Measurements from ENCODE around the gene MRPL52.

The MRPL52 gene

GRCh38 chr14:22793976-22794375, 35.7 kb upstream of the MRPL52 start:
- no peak overlapping the region for H3K9ac ChIP-seq (ENCODE audit: insufficient read length, low read depth)
- peaks cover 3% of the 10 kb centered on the region for H3K4me1 ChIP-seq (ENCODE audit: insufficient read depth, insufficient read length)
- H3K27me3 ChIP-seq (ENCODE audit: insufficient read depth, insufficient read length): no peaks in the 10 kb centered on the region
- H3K9me3 ChIP-seq (ENCODE audit: insufficient read depth, low read length): no peaks in the 10 kb centered on the region
- no peaks in the 10 kb centered on the region for H3K36me3 ChIP-seq (ENCODE audit: insufficient read depth, insufficient read length, low read length)
- no peak for DNase-seq (ENCODE audit: low read depth, low spot score)
- no peak overlapping the region for H3K4me3 ChIP-seq (ENCODE audit: insufficient read length, low read depth)
- no peak for TF ChIP-seq ZNF274 (IDR thresholded peaks at IDR 0.05; ENCODE audit: low read depth, low read length)
- TF ChIP-seq SUZ12 (IDR thresholded peaks at IDR 0.05; ENCODE audit: extremely low read depth, insufficient read depth, insufficient read length): no peak
- TF ChIP-seq YY1 (IDR thresholded peaks at IDR 0.05; ENCODE audit: insufficient read depth, insufficient read length): no peak

- H3K4me1 ChIP-seq (ENCODE audit: insufficient read depth, insufficient read length): peaks cover 3% of the 10 kb centered on the region
- TF ChIP-seq ZNF274 (IDR thresholded peaks at IDR 0.05; ENCODE audit: low read depth, low read length) (no peak), YY1 (IDR thresholded peaks at IDR 0.05; ENCODE audit: insufficient read depth, insufficient read length) (no peak), SUZ12 (IDR thresholded peaks at IDR 0.05; ENCODE audit: extremely low read depth, insufficient read depth, insufficient read length) (no peak)
- H3K36me3 ChIP-seq (ENCODE audit: insufficient read depth, insufficient read length, low read length): no peaks in the 10 kb centered on the region
- H3K9me3 ChIP-seq (ENCODE audit: insufficient read depth, low read length): no peaks in the 10 kb centered on the region
- DNase-seq (ENCODE audit: low read depth, low spot score): no peak
- no peak overlapping the region for H3K9ac ChIP-seq (ENCODE audit: insufficient read length, low read depth)
- H3K27me3 ChIP-seq (ENCODE audit: insufficient read depth, insufficient read length): no peaks in the 10 kb centered on the region
- H3K4me3 ChIP-seq (ENCODE audit: insufficient read length, low read depth): no peak overlapping the region
These were observed 35.1 kb upstream of the MRPL52 start for GRCh38 chr14:22794551-22794951.

DNA sequence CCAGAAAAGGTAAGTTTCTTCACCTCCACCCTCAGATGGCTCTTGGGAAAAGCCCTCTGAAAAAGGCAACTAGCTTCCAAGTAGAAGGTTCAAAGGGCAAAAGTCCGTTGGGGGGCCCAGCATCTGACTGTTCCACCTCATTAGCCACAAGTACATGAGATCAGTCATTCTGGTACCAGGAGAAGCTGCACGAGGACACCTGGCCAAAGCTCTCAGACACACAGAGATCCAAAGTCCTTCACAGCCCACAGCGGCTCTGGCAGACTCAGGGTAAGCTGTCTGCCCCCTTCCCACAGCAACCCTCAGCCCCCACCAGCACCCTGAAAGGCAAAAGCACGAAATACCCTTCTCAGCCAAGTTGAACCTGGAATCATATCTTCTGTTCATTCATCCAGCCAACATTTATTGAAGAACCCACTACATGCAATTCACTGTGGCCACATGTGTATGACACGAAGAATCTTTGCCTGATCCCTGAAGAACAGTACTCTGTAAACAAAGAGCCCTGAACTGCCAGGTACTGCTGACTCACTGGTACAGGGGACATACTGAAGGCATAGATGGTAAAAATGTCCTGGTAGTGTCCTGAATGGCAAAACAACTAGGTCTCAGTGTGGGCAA, 33.5 kb upstream of the MRPL52 start:
- Histone ChIP-seq H3K27me3 (ENCODE audit: insufficient read depth, insufficient read length) (no peaks in the 10 kb centered on the region), H3K36me3 (ENCODE audit: insufficient read depth, insufficient read length, low read length) (no peaks in the 10 kb centered on the region), H3K9me3 (ENCODE audit: insufficient read depth, low read length) (no peaks in the 10 kb centered on the region), H3K4me3 (ENCODE audit: insufficient read length, low read depth) (no peak overlapping the region), H3K4me1 (ENCODE audit: insufficient read depth, insufficient read length) (peaks cover 3% of the 10 kb centered on the region), H3K9ac (ENCODE audit: insufficient read length, low read depth) (peak overlapping the region; percentile 32)
- DNase-seq (ENCODE audit: low read depth, low spot score): no peak
- no peak for TF ChIP-seq ZNF274 (IDR thresholded peaks at IDR 0.05; ENCODE audit: low read depth, low read length)
- no peak for TF ChIP-seq YY1 (IDR thresholded peaks at IDR 0.05; ENCODE audit: insufficient read depth, insufficient read length)
- TF ChIP-seq SUZ12 (IDR thresholded peaks at IDR 0.05; ENCODE audit: extremely low read depth, insufficient read depth, insufficient read length): no peak

GRCh38 chr14:22797017-22797917, 32.4 kb upstream of the MRPL52 start:
- H3K4me1 ChIP-seq (ENCODE audit: insufficient read depth, insufficient read length): peaks cover 3% of the 10 kb centered on the region
- H3K27me3 ChIP-seq (ENCODE audit: insufficient read depth, insufficient read length): no peaks in the 10 kb centered on the region
- H3K36me3 ChIP-seq (ENCODE audit: insufficient read depth, insufficient read length, low read length): no peaks in the 10 kb centered on the region
- H3K9ac ChIP-seq (ENCODE audit: insufficient read length, low read depth): no peak overlapping the region
- no peak for DNase-seq (ENCODE audit: low read depth, low spot score)
- no peaks in the 10 kb centered on the region for H3K9me3 ChIP-seq (ENCODE audit: insufficient read depth, low read length)
- no peak for TF ChIP-seq YY1 (IDR thresholded peaks at IDR 0.05; ENCODE audit: insufficient read depth, insufficient read length)
- TF ChIP-seq SUZ12 (IDR thresholded peaks at IDR 0.05; ENCODE audit: extremely low read depth, insufficient read depth, insufficient read length): no peak
- no peak for TF ChIP-seq ZNF274 (IDR thresholded peaks at IDR 0.05; ENCODE audit: low read depth, low read length)
- H3K4me3 ChIP-seq (ENCODE audit: insufficient read length, low read depth): no peak overlapping the region

GRCh38 chr14:22798528-22798927, 31.2 kb upstream of the MRPL52 start:
- TF ChIP-seq SUZ12 (IDR thresholded peaks at IDR 0.05; ENCODE audit: extremely low read depth, insufficient read depth, insufficient read length): no peak
- no peak for TF ChIP-seq YY1 (IDR thresholded peaks at IDR 0.05; ENCODE audit: insufficient read depth, insufficient read length)
- TF ChIP-seq ZNF274 (IDR thresholded peaks at IDR 0.05; ENCODE audit: low read depth, low read length): no peak
- Histone ChIP-seq H3K36me3 (ENCODE audit: insufficient read depth, insufficient read length, low read length) (no peaks in the 10 kb centered on the region), H3K9ac (ENCODE audit: insufficient read length, low read depth) (no peak overlapping the region), H3K4me3 (ENCODE audit: insufficient read length, low read depth) (no peak overlapping the region), H3K27me3 (ENCODE audit: insufficient read depth, insufficient read length) (no peaks in the 10 kb centered on the region), H3K4me1 (ENCODE audit: insufficient read depth, insufficient read length) (peaks cover 3% of the 10 kb centered on the region), H3K9me3 (ENCODE audit: insufficient read depth, low read length) (no peaks in the 10 kb centered on the region)
- DNase-seq (ENCODE audit: low read depth, low spot score): no peak

DNA sequence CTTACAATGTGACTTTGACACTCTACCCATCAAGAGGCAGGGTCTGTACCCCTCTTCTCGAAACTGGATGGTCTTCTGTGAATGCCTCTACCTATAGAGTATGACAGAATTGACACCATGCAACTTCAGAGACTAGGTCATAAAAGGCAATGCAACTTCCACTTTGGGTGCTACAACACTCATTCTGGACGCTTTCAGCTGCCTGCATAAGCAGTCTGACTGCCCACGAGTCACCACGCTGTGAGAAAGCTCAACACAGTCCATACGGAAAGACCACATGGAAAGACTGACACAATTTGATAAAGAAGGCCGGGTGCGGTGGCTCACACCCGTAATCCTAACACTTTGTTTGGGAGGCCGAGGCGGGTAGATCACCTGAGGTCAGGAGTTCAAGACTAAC, 29.3 kb upstream of the MRPL52 start:
- no peak for DNase-seq (ENCODE audit: low read depth, low spot score)
- no peaks in the 10 kb centered on the region for H3K36me3 ChIP-seq (ENCODE audit: insufficient read depth, insufficient read length, low read length)
- no peak overlapping the region for H3K9ac ChIP-seq (ENCODE audit: insufficient read length, low read depth)
- H3K4me1 ChIP-seq (ENCODE audit: insufficient read depth, insufficient read length): peaks cover 3% of the 10 kb centered on the region
- H3K27me3 ChIP-seq (ENCODE audit: insufficient read depth, insufficient read length): no peaks in the 10 kb centered on the region
- H3K9me3 ChIP-seq (ENCODE audit: insufficient read depth, low read length): no peaks in the 10 kb centered on the region
- TF ChIP-seq ZNF274 (IDR thresholded peaks at IDR 0.05; ENCODE audit: low read depth, low read length): no peak
- TF ChIP-seq SUZ12 (IDR thresholded peaks at IDR 0.05; ENCODE audit: extremely low read depth, insufficient read depth, insufficient read length): no peak
- TF ChIP-seq YY1 (IDR thresholded peaks at IDR 0.05; ENCODE audit: insufficient read depth, insufficient read length): no peak
- H3K4me3 ChIP-seq (ENCODE audit: insufficient read length, low read depth): no peak overlapping the region

DNA sequence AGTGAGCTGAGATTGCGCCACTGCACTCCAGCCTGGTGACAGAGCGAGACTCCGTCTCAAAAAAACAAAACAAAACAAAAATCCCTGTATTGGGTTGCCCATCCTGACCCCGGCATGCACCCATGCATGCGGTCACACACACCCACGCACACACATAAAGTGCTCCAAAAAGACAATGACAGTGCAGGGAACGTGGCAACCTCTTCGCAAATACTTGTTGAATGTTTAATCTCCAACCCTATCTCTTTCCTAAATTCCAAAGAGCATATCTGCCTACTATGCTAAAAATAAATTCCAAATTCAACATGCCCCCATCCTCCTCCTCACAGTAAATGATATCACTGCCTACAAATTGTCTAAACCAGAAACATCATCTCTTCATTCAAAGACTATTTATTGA, 28.0 kb upstream of the MRPL52 start:
- no peak for DNase-seq (ENCODE audit: low read depth, low spot score)
- Histone ChIP-seq H3K9ac (ENCODE audit: insufficient read length, low read depth) (no peak overlapping the region), H3K4me3 (ENCODE audit: insufficient read length, low read depth) (no peak overlapping the region), H3K27me3 (ENCODE audit: insufficient read depth, insufficient read length) (no peaks in the 10 kb centered on the region), H3K4me1 (ENCODE audit: insufficient read depth, insufficient read length) (no peaks in the 10 kb centered on the region), H3K36me3 (ENCODE audit: insufficient read depth, insufficient read length, low read length) (no peaks in the 10 kb centered on the region), H3K9me3 (ENCODE audit: insufficient read depth, low read length) (no peaks in the 10 kb centered on the region)
- no peak for TF ChIP-seq SUZ12 (IDR thresholded peaks at IDR 0.05; ENCODE audit: extremely low read depth, insufficient read depth, insufficient read length)
- no peak for TF ChIP-seq YY1 (IDR thresholded peaks at IDR 0.05; ENCODE audit: insufficient read depth, insufficient read length)
- no peak for TF ChIP-seq ZNF274 (IDR thresholded peaks at IDR 0.05; ENCODE audit: low read depth, low read length)
